Measurements from ENCODE around the gene C19orf12. TPM values are rescaled to one million over a fixed set of nuclear protein-coding genes. Genes with fewer than 3 reads are reported as not detected.

C19orf12 gene
- total and polyA plus RNA-seq, 12 donors, result 20.0 to 68.5 (median 43.1) TPM

GRCh38 chr19:29737461-29738000 is 22.5 kb upstream of the C19orf12 start:
- Histone ChIP-seq H3K27me3 (no peaks in the 10 kb centered on the region), H3K27ac (no peak overlapping the region), H3K4me3 (no peak overlapping the region), H3K36me3 (replicated peaks in 1 of 2) (no peaks in the 10 kb centered on the region), H3K9me3 (replicated peaks in 1 of 3) (no peaks in the 10 kb centered on the region), H3K4me1 (replicated peaks in 1 of 2) (no peaks in the 10 kb centered on the region)
- WGBS, 4 donors, result 82 to 89% (median 86%) methylated on average over 10 to 11 of the region's 11 CpGs
- TF ChIP-seq, protein P1, sequence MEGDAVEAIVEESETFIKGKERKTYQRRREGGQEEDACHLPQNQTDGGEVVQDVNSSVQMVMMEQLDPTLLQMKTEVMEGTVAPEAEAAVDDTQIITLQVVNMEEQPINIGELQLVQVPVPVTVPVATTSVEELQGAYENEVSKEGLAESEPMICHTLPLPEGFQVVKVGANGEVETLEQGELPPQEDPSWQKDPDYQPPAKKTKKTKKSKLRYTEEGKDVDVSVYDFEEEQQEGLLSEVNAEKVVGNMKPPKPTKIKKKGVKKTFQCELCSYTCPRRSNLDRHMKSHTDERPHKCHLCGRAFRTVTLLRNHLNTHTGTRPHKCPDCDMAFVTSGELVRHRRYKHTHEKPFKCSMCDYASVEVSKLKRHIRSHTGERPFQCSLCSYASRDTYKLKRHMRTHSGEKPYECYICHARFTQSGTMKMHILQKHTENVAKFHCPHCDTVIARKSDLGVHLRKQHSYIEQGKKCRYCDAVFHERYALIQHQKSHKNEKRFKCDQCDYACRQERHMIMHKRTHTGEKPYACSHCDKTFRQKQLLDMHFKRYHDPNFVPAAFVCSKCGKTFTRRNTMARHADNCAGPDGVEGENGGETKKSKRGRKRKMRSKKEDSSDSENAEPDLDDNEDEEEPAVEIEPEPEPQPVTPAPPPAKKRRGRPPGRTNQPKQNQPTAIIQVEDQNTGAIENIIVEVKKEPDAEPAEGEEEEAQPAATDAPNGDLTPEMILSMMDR (IDR thresholded peaks at IDR 0.05), result no peak
- no peak for TF ChIP-seq POLR2A (IDR thresholded peaks at IDR 0.05)
- intact Hi-C loops (cut with DNase I), result no loop called here
- no peak for DNase-seq

GRCh38 chr19:29735829-29736228 is 20.8 kb upstream of the C19orf12 start:
- no peaks in the 10 kb centered on the region for H3K4me1 ChIP-seq (replicated peaks in 1 of 2)
- H3K36me3 ChIP-seq (replicated peaks in 1 of 2), result no peaks in the 10 kb centered on the region
- intact Hi-C loops (cut with DNase I), result no loop called here
- no peak for DNase-seq
- no peak overlapping the region for H3K27ac ChIP-seq
- 77 to 88% (median 80%) methylated on average over 5 of the region's 5 CpGs for WGBS, 4 donors
- H3K27me3 ChIP-seq, result no peaks in the 10 kb centered on the region
- no peak overlapping the region for H3K4me3 ChIP-seq
- H3K9me3 ChIP-seq (replicated peaks in 1 of 3), result no peaks in the 10 kb centered on the region
- no peak for TF ChIP-seq POLR2A (IDR thresholded peaks at IDR 0.05)
- TF ChIP-seq, protein P1 (IDR thresholded peaks at IDR 0.05), result no peak

DNA sequence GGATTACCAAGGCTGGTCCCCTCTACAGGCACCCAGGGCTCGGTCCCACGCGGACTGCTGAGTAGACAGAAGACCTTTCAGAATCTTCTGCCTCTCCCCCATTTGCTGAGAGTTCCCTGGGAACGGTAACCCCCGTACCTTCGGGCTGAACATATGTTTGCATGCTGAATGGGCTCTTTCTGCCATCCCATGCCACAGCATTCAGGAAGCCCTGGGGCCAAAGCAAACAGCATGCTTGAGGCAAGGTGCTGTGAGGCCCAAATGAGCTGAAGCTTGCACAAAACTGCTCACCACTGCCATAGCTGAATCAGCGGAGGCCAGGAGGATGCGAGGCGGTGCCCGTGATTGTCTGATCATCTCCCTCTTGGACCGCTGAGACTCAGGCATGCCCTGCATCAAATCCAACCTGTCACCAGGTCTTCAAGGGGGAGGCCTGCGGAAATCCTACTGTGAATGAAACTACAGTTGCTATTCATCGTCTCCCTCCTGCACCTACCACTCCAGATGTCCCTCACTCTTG is 16.3 kb upstream of the C19orf12 start:
- WGBS, 4 donors, result 86 to 99% (median 89%) methylated on average over 10 to 13 of the region's 13 CpGs
- no peaks in the 10 kb centered on the region for H3K9me3 ChIP-seq (replicated peaks in 1 of 3)
- H3K36me3 ChIP-seq (replicated peaks in 1 of 2), result no peaks in the 10 kb centered on the region
- intact Hi-C loops (cut with DNase I), result loop anchor here (2.0 to 5.0 kb wide), 2 partner anchors 141 kb away; no protein-coding TSS in a partner anchor
- no peak for TF ChIP-seq POLR2A (IDR thresholded peaks at IDR 0.05)
- TF ChIP-seq, protein P1 (IDR thresholded peaks at IDR 0.05), result no peak
- H3K4me3 ChIP-seq, result no peak overlapping the region
- no peaks in the 10 kb centered on the region for H3K27me3 ChIP-seq
- H3K27ac ChIP-seq, result no peak overlapping the region
- H3K4me1 ChIP-seq (replicated peaks in 1 of 2), result peaks cover 0 to 9% of the 10 kb centered on the region in 2 donors
- no peak for DNase-seq

DNA sequence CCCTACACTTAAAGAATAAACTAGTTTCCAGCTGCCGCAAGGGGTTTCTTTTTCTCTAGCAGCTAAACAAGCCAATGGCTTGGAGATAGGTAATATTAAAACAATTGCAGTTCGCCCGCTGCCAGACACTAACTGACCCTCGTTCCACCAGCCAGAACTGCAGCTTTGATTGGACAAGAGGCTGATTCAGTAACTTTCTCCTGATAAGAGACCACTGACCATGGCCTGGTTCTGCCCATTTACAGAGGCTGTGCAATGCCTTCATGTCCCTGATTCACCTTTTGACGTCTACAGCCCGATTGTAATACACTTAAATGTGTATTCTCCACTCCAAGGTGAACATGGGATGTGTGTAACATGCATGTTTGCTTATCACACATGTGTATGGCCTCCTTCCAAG is 12.8 kb upstream of the C19orf12 start:
- Histone ChIP-seq H3K27me3 (no peaks in the 10 kb centered on the region), H3K4me1 (replicated peaks in 1 of 2) (peaks cover 0 to 17% of the 10 kb centered on the region in 2 donors), H3K4me3 (no peak overlapping the region), H3K36me3 (replicated peaks in 1 of 2) (no peaks in the 10 kb centered on the region), H3K9me3 (replicated peaks in 1 of 3) (no peaks in the 10 kb centered on the region), H3K27ac (peak overlapping the region in 2 of 5 donors; percentile 16 to 55)
- intact Hi-C loops (cut with DNase I), result no loop called here
- peak in 6 of 7 donors; percentile 34 to 78 (median 61) for DNase-seq
- peak in 1 of 2 donors; percentile 15 for TF ChIP-seq POLR2A (IDR thresholded peaks at IDR 0.05)
- TF ChIP-seq, protein P1 (IDR thresholded peaks at IDR 0.05), result no peak
- WGBS, 4 donors, result 26 to 50% (median 40%) methylated on average over 5 to 6 of the region's 6 CpGs

Data from adrenal gland (tissue), 12 donors.